ENCODE results near the gene BAZ1B. TPM values are rescaled to one million over a fixed set of nuclear protein-coding genes. Genes with fewer than 3 reads are reported as not detected.
"Not testable (repeated sequence)": the region's sequence is repeated elsewhere in the genome, so short reads cannot be mapped to it uniquely, and the experiment has no call there.

BAZ1B gene, protein sequence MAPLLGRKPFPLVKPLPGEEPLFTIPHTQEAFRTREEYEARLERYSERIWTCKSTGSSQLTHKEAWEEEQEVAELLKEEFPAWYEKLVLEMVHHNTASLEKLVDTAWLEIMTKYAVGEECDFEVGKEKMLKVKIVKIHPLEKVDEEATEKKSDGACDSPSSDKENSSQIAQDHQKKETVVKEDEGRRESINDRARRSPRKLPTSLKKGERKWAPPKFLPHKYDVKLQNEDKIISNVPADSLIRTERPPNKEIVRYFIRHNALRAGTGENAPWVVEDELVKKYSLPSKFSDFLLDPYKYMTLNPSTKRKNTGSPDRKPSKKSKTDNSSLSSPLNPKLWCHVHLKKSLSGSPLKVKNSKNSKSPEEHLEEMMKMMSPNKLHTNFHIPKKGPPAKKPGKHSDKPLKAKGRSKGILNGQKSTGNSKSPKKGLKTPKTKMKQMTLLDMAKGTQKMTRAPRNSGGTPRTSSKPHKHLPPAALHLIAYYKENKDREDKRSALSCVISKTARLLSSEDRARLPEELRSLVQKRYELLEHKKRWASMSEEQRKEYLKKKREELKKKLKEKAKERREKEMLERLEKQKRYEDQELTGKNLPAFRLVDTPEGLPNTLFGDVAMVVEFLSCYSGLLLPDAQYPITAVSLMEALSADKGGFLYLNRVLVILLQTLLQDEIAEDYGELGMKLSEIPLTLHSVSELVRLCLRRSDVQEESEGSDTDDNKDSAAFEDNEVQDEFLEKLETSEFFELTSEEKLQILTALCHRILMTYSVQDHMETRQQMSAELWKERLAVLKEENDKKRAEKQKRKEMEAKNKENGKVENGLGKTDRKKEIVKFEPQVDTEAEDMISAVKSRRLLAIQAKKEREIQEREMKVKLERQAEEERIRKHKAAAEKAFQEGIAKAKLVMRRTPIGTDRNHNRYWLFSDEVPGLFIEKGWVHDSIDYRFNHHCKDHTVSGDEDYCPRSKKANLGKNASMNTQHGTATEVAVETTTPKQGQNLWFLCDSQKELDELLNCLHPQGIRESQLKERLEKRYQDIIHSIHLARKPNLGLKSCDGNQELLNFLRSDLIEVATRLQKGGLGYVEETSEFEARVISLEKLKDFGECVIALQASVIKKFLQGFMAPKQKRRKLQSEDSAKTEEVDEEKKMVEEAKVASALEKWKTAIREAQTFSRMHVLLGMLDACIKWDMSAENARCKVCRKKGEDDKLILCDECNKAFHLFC (N-terminal part only)
- 110 and 111 TPM in 2 replicates for total RNA-seq

DNA sequence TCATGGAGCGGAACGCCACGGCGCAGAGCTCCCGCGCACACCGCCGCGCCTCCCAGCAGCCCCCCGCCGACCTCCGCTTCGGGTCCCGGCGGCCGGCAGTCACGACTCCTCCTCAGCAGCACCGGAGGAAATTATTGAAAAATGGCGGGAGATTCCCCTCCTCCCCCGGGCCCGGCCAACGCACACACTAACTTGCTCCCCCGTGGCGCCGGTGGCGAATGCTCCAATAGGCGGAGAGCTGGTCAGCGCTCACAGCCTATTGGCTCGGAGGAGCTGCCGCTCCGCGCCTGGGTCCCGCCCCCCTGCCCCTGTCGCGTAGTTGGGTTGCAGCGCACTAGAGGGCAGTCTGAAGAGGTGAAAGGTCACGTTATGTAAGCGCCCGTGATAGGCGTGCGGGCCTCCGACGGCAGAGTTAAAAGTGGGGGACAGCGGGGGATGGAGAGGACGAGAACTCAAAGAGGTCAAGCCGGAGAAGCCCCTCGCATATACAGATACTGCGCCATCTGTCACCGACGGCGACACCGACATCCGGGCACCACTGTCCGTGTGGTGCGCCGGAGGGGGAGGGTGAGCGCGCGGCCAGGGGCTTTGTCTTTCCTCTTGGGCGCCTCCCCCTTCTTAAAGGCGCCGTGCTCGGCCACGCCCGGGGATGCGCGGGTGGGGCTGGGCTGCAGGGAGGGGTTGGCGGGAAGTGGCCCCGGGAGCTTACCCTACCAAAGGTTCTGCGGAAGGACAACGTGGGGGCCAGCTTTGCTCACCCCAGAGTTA lies at the start of gene BAZ1B:
TSS of gene BAZ1B (minus strand) at position 189 of the 768 bp plus-strand sequence. CDS start 360 bp downstream, outside the sequence.
- Mint-ChIP-seq H3K27me3 (ENCODE audit: insufficient read depth) (no peaks in the 10 kb centered on the region), H3K9me3 (no peaks in the 10 kb centered on the region), H3K4me3 (peak within 1 kb of the TSS; percentile 91), H3K4me1 (ENCODE audit: low read depth) (peaks cover 60% of the 10 kb centered on the region), H3K27ac (peak within 1 kb of the TSS; percentile 97), H3K36me3 (ENCODE audit: low read depth) (peaks cover 30% of the 10 kb centered on the region)
- peak; percentile 97 for DNase-seq (ENCODE audit: low spot score)
- intact Hi-C loops (cut with micrococcal nuclease), result loop anchor here (1.0 to 10.0 kb wide), 10 partner anchors 35 to 697 kb away; partner anchors contain the start of genes ABHD11, BCL7B, BUD23 and DNAJC30

DNA sequence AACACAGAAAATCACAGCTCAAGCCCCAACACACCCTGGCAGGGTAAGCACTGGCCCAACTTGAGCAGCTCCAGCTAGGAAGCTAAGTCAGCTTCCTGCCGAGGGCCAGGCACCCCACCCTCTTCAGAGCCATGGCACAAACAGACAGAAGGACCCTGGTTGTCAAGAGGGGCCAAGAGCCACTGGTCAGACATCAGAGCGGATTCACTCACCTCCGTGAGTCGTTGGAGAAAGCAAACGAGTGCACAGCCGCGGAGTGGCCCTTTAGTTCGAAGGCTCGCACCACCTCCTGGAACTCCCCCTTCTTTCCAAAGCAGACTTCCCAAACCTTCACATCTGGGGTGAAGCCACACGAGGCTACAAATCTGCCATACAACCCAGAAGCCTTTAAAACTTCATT lies 48.9 kb upstream of the BAZ1B start:
- DNase-seq (ENCODE audit: low spot score), result no peak
- H3K36me3 Mint-ChIP-seq (ENCODE audit: low read depth), result peaks cover 45% of the 10 kb centered on the region
- peaks cover 30% of the 10 kb centered on the region for H3K4me1 Mint-ChIP-seq (ENCODE audit: low read depth)
- intact Hi-C loops (cut with micrococcal nuclease), result no loop called here
- no peaks in the 10 kb centered on the region for H3K27me3 Mint-ChIP-seq (ENCODE audit: insufficient read depth)
- no peak overlapping the region for H3K27ac Mint-ChIP-seq
- H3K9me3 Mint-ChIP-seq, result no peaks in the 10 kb centered on the region
- no peak overlapping the region for H3K4me3 Mint-ChIP-seq

DNA sequence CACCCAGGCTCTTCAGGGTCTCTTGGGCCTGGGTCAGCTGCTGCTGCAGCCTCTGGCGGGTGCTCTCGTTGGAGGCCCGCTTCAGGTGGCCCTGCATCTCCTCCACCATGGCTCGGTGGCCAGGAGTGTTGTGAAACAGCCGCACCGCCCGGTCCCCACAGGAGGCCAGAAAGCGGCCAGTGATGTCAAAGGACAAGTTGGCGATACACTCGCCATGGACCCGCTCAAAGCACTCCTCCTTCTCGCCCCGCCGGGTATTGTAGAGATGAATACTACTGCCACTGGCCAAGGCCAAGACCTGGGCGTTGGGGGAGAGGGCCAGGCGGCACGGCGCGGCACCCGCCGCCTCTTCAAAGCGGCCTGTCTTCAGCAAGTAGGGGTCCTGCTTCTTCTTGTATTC lies 48.4 kb upstream of the BAZ1B start:
- intact Hi-C loops (cut with micrococcal nuclease), result no loop called here
- H3K27me3 Mint-ChIP-seq (ENCODE audit: insufficient read depth), result no peaks in the 10 kb centered on the region
- H3K9me3 Mint-ChIP-seq, result no peaks in the 10 kb centered on the region
- peaks cover 45% of the 10 kb centered on the region for H3K36me3 Mint-ChIP-seq (ENCODE audit: low read depth)
- DNase-seq (ENCODE audit: low spot score), result no peak
- no peak overlapping the region for H3K27ac Mint-ChIP-seq
- H3K4me3 Mint-ChIP-seq, result no peak overlapping the region
- H3K4me1 Mint-ChIP-seq (ENCODE audit: low read depth), result peaks cover 35% of the 10 kb centered on the region

DNA sequence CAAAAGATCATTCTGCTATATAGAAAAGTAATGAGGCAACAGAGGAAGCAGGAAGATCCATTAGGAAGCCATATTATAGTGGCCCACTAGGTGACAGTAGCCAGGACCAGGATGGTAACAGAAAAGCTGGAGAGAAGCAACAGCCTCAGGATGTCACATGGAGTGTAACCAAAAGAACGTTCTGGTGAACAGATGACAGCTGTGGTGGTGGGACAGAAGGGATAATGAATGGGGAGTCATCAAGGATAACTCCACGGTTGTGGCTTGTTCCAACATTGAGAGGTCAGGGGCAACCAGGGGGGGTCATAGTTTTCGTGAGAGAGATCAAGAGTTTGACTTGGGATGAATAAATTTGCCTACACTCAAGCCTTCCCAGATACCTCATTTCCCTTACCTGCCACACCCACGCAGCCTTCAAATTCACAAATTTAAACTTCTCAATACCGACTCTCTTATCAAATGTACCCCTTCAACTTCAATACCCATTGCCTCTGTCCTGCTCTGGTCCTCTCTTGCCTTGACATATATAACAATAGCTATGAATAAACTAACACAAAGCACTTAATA lies 47.0 kb upstream of the BAZ1B start:
- Mint-ChIP-seq H3K4me3 (no peak overlapping the region), H3K27me3 (ENCODE audit: insufficient read depth) (no peaks in the 10 kb centered on the region), H3K9me3 (no peaks in the 10 kb centered on the region), H3K4me1 (ENCODE audit: low read depth) (peaks cover 40% of the 10 kb centered on the region), H3K36me3 (ENCODE audit: low read depth) (peaks cover 37% of the 10 kb centered on the region), H3K27ac (no peak overlapping the region)
- intact Hi-C loops (cut with micrococcal nuclease), result no loop called here
- no peak for DNase-seq (ENCODE audit: low spot score)

DNA sequence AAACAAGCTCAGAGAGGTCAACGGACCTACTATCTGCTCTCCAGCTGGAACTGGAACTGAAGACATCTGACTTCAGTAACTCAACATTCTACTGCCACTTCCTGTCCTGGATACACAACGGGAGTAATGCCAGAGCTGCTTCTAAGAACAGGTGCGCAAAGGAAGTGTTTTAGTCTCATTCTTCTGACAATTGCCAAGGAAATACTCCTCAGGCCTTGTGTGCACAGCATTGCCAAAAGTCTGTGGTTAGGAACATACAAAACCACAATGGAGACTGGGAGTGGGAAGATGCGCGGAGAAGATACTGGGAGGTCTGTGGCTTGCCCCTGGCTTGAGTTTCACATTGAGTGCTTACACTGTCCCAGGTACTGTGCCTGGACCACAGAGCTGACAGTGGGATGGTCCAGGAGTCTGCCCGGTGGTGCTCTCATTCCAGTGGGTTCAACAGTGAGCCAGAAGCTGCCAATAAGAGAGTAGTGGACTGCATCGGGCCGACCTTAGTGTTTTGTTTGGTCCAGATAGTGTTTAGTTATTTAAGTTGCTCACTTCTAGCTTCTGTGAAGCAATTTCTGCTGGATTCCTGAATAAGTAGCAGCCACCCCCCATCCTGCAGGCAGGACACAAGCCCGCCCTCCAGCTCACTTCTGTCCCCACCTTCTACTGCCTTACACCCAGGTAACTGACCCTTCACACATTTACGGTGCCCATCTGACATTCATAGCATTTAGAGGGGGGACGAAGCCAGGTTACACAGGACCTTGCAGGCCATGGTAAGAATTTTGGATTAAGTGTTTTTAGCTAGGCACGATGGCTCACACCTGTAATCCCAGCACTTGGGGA lies 46.0 kb upstream of the BAZ1B start:
- no peak overlapping the region for H3K4me3 Mint-ChIP-seq
- H3K4me1 Mint-ChIP-seq (ENCODE audit: low read depth), result peaks cover 40% of the 10 kb centered on the region
- DNase-seq (ENCODE audit: low spot score), result no peak
- intact Hi-C loops (cut with micrococcal nuclease), result no loop called here
- no peaks in the 10 kb centered on the region for H3K9me3 Mint-ChIP-seq
- H3K27ac Mint-ChIP-seq, result no peak overlapping the region
- no peaks in the 10 kb centered on the region for H3K27me3 Mint-ChIP-seq (ENCODE audit: insufficient read depth)
- H3K36me3 Mint-ChIP-seq (ENCODE audit: low read depth), result peaks cover 29% of the 10 kb centered on the region

DNA sequence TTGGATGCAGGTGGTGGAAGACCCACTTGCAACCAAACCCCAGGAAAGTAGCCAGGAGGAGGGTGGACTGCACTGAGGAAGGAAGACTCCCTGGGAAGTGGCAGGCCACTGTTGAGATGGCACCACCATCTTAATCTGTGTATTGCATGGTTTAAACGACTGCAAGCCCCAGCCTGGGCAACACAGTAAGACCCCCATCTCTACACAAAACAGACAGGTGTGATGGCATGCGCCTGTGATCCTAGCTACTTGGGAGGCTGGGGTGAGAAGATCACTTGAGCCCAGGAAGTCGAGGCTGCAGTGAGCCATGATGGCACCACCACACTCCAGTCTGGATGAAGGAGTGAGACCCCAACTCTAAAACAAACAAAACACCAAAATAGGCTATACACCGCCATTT lies 45.0 kb upstream of the BAZ1B start:
- Mint-ChIP-seq H3K9me3 (no peaks in the 10 kb centered on the region), H3K27ac (no peak overlapping the region), H3K36me3 (ENCODE audit: low read depth) (peaks cover 22% of the 10 kb centered on the region), H3K27me3 (ENCODE audit: insufficient read depth) (no peaks in the 10 kb centered on the region), H3K4me3 (no peak overlapping the region), H3K4me1 (ENCODE audit: low read depth) (peaks cover 40% of the 10 kb centered on the region)
- no peak for DNase-seq (ENCODE audit: low spot score)
- intact Hi-C loops (cut with micrococcal nuclease), result no loop called here

DNA sequence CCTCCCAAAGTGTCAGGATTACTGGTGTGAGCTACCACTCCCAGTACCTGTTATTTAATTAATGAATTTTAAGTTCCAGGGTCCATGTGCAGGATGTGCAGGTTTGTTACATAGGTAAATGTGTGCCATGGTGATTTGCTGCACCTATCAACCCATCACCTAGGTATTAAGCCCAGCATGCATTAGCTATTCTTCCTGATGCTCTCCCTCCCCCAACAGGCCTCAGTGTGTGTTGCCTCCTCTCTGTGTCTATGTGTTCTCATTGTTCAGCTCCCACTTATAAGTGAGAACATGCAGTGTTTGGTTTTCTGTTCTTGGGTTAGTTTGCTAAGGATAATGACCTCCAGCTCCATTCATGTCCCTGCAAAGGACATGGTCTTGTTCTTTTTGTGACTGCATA lies 44.3 kb upstream of the BAZ1B start:
- H3K9me3 Mint-ChIP-seq; DNase-seq (ENCODE audit: low spot score); intact Hi-C loops (cut with micrococcal nuclease); H3K27me3 Mint-ChIP-seq (ENCODE audit: insufficient read depth); H3K27ac Mint-ChIP-seq: not testable (repeated sequence)
- Mint-ChIP-seq H3K4me3 (peak overlapping the region; percentile 31), H3K4me1 (ENCODE audit: low read depth) (peaks cover 40% of the 10 kb centered on the region), H3K36me3 (ENCODE audit: low read depth) (peaks cover 19% of the 10 kb centered on the region)

DNA sequence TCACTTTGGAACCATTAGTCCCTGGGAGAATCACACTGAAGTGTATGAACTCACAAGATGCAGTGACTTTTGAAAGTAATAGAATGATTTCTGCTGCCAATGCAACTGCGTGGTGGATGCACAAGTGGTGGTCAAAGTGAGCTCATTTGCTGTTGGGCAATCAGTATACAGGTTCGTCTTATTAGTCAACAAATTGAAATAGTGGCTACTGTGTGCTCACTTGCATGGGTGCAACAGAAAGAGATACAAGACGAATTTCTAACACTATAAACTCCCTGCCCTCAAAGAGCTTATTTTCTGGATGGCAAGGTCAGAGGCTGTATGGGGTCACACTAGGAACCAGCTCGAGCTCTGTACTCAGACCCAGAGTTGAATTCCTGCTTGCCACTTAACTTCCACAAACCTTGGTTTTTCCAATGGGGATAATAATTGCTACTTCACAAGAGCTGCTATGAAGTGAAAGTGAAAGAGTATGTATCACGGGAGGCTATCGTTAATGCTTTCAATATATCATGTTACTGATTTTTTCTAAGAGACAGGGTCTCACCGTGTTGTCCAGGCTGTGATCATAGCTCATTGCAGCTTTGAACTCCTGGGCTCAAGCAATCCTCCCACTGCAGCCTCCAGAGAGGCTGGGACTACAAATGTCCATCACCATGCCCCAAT lies 43.7 kb upstream of the BAZ1B start:
- Mint-ChIP-seq H3K9me3 (no peaks in the 10 kb centered on the region), H3K27me3 (ENCODE audit: insufficient read depth) (no peaks in the 10 kb centered on the region), H3K4me3 (peak overlapping the region; percentile 31), H3K27ac (no peak overlapping the region), H3K4me1 (ENCODE audit: low read depth) (peaks cover 40% of the 10 kb centered on the region), H3K36me3 (ENCODE audit: low read depth) (peaks cover 19% of the 10 kb centered on the region)
- intact Hi-C loops (cut with micrococcal nuclease), result no loop called here
- no peak for DNase-seq (ENCODE audit: low spot score)

DNA sequence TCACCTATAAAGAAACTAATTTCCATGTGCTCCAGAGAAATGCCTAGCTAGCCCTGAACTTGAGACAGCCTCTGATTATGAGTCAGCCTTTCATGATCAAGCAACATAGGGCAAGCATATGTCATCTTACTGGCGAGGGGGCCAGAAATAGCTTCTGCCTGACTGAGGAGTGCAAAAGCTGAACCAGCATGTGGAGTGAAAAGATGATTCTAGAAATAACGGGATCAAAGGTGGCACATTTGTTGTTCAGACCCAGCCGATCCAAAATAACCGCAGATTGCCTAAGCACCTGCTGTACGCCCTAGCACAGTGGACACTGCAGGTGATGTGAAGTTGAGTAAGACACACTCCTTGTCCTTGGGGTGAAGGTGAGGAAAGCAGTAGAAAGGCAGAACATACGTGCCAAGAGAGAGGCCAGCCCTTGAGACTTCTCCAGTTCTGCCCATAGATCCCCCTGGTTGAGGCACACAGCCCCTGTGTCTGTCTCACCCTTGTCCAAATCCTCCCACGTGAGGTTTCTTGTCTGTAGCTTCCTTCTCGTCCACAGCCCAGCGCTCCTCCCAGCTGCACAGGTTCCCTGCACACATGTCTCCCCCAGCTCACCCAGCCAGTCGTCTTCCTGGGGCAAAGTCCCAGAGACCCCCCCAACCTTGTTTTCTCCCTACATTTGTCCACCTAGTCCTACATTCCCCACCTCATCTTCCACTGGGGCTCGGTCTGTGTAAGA lies 38.2 kb upstream of the BAZ1B start:
- Mint-ChIP-seq H3K9me3 (no peaks in the 10 kb centered on the region), H3K4me1 (ENCODE audit: low read depth) (peaks cover 35% of the 10 kb centered on the region), H3K27ac (peak overlapping the region; percentile 3), H3K36me3 (ENCODE audit: low read depth) (peaks cover 2% of the 10 kb centered on the region), H3K4me3 (peak overlapping the region; percentile 22), H3K27me3 (ENCODE audit: insufficient read depth) (peaks cover 8% of the 10 kb centered on the region)
- no peak for DNase-seq (ENCODE audit: low spot score)
- intact Hi-C loops (cut with micrococcal nuclease), result no loop called here

DNA sequence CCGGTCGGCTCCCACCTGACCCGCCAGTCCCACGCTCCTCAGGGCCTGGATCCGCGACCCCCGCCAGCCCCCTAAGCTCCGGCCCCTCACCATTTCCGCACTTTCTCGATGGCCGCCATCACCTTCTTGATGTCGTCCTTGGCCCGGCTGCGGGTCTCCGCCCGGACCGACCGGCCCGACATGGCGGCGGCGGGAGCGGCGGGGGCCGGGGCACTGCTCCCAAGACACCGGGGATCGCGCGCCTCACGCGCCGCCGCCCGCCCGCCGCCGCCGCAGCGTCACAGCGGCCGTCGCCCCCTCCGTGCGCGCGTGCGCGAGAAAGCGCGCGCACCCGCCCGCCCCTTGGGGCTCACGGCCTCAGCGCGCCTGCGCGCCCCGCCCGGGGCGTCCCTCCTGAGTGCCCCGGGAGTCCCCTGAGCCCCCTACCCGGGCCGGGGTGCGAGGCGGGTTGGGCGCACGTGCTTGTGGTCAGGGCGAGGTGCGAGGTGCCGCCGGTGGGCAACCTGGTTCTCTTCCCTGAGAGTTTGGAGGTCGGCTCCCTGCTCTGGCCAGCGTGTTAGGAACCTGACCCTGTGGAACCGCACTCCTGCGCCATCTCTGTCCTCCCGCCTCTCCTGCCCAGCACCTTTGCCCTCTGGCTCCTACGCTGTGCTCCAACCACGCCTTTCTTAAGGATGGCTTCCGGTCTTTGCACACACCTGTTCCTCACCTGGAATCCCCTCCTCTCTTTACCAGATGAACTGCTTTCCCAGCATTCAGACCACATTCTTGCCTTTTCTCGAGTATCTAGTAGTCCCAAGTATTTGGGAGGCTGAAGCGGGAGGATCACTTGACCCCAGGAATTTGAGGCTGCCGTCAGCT lies 35.5 kb upstream of the BAZ1B start, which contains the start of gene BCL7B:
TSS of gene BCL7B (minus strand) at position 294 of the 861 bp plus-strand sequence. CDS start at position 182, 112 bp downstream.
- H3K9me3 Mint-ChIP-seq, result no peaks in the 10 kb centered on the region
- peaks cover 9% of the 10 kb centered on the region for H3K36me3 Mint-ChIP-seq (ENCODE audit: low read depth)
- intact Hi-C loops (cut with micrococcal nuclease), result loop anchor here (1.0 to 5.0 kb wide), 7 partner anchors 21 to 181 kb away; partner anchors contain the start of genes ABHD11, BAZ1B, BUD23 and DNAJC30
- peaks cover 38% of the 10 kb centered on the region for H3K4me1 Mint-ChIP-seq (ENCODE audit: low read depth)
- H3K4me3 Mint-ChIP-seq, result peak within 1 kb of the TSS; percentile 95
- DNase-seq (ENCODE audit: low spot score), result peak; percentile 81
- H3K27me3 Mint-ChIP-seq (ENCODE audit: insufficient read depth), result peaks cover 8% of the 10 kb centered on the region
- H3K27ac Mint-ChIP-seq, result peak within 1 kb of the TSS; percentile 98
